HG03342 (cell line): ENCODE results near the gene BNIP5.

ENCODE experiments used
- ATAC-seq: cut with Tn5 transposase; IDR thresholded peaks from one replicate; pipeline ENCODE4 v1.9.1; 2021; ENCODE audit warnings: mild to moderate bottlenecking, moderate library complexity; ENCODE audit not compliant: unreplicated experiment

BNIP5 gene, protein sequence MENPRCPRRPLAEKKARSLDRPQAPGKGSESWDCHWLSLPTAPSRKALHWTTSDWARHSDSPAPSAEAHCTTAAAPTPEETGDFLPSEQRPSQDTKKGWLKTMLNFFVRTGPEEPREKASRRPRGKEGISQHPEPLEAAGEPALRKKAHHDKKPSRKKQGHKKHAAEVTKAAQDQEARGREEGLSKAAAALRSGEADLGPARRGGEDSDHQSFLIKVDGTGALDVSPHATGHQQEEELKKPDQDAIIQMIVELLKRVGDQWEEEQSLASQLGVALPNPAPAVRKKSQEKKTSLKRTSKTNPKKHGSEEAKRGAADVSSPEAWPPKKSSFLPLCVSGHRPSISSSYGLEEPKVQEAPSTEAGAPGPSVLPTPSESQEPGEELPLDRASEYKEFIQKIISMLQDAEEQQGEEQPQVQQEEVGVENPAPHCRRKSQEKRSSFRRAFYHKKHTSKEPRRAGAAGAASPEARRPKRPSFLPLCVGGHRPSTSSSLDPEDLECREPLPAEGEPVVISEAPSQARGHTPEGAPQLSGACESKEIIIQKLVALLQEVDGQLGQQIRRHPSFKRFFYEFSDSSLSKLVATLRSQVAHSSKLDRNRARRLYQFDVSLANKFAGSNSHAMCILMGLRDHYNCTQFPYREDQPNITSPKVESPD

DNA sequence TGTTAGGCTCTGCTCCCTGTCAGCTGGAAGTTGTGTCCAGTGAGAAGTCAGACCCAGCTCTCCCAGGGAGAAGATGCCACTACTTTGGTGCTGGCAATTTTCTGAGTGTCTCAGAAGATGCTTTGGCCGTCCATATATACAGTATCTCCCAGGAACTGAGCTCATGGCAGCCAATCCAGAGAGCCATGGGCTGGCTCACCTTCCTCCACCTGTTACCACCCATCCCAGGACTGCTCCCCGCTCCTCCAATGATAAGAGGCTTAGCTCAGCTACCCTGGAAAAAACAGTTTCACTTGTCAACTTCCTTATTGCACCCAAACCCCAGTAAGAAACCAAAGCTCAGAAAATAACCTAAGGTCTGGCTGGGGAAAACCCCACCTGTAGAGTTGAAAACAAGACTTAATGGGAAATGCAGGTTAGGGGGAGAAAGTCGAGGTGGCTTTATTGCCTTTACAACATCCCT, at the start of gene BNIP5:
BNIP5 (minus strand) TSS at position 110 of the 463 bp plus-strand sequence. CDS start 6,198 bp downstream, outside the sequence.
- ATAC-seq = no peak

DNA sequence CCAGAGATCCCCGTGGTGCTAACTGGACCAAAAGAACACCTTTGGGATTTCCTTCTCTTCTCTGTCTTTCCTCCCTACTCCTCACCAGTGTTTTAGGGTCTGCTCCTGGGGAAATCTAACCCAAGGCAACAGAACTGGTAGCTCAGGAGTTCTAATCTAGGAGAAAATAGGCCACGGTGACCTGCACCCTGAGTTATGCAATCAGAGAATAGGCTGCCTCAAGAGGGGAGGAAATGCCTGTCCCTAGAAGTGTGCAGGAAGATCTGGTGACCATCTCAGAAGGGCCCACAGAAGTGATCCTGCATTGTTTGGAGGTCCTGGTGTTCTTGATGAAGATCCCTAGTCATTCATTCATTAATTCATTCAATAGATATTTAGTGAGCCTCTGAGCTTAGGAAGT, 47.4 kb upstream of the BNIP5 start:
- no peak for ATAC-seq

DNA sequence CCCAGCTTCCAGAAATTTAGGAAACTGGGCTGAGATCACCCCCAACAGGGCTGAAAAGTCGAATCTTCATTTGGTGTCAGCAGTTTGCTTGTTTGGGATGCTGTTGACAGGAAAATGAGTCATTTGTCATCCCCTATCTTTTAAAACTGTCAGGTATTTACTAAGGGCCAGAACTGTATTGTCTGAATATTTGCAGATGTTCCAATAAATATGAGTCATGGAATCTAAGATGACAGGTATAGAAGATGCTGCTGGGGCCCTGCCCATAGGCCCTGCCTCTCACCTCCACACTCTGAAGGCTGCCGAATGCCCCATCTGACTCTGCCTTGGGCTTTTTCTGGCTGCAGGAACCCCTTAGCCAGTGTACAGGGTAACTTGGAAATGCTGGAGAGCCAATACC, 46.9 kb upstream of the BNIP5 start:
- no peak for ATAC-seq

DNA sequence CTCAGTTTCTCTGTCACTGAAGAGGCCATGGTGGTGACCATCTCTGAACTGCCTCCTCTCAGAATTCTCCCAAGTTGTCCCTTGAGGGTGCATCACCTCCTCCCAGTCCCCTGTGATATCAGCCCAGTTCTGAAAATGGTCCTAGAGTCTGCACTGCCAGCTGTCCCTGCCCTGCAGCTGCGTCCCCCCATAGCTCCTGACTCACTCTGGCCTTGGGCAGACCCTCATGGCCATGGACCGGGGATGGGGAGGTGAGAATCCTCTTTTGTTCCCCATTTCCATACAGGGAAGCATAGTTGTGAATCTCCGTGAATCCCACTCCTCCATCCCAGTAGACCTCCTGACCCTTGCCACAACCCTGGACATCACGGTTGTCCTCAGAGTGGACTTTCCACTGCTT, 46.3 kb upstream of the BNIP5 start:
- no peak for ATAC-seq

DNA sequence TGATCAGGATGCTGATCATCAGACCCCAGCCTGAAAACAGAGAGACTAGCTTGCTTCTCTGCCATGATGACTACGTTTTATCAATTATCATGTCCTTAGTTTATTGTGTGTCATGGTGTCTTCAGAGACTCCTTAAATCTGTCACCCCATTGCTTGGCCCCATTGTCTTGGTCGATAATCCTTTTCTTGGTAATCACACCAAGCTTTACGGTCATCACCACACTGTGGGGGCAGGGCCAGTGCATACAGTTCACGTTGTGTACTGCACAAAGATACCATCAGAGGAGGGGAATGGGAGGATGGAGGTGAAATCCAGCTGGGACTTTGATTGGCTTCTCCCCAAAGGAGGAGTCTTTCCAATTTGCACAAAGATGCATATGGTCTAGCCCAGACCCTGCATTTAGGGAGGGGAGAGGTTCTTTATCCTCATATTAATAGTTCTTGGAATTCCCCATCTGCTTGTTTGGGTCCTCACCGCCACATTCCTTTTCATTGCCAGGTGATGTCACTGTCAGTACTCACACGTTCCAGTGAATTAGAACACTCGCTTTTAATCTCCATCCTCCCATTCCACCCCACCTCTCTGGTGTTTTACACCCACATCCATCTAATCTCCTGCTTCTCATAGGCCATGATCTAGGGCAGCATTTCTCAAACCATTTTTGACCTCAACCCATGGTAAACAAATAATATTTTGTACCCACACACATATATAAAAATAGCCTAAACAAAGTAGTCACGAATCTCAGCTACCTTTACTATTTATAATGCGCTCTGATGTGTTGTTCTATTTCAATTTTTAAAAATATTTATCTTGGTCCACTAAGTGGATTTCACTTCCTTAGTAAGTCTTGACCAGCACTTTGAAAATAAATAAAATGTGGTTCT, 45.1 kb upstream of the BNIP5 start:
- no peak for ATAC-seq

DNA sequence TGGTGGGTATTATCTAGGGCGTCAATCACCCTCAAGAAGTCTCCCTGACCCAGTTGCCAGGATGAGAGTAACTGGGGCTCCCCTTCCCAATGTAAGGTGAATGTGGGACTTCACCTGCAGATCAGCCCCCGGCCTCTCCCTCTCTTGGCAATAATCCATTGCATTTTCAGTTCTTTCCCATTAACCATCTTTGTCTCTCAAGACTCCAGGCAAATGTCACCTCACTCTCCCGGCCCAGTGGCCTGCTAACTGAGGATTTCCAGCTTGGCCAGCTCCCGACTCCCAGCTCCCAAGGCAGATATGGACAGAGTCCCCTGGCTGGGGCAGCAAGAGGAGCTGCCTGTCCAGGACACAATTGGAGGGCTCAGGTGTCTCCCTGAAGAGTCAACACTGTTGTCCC, 43.5 kb upstream of the BNIP5 start:
- ATAC-seq = no peak

DNA sequence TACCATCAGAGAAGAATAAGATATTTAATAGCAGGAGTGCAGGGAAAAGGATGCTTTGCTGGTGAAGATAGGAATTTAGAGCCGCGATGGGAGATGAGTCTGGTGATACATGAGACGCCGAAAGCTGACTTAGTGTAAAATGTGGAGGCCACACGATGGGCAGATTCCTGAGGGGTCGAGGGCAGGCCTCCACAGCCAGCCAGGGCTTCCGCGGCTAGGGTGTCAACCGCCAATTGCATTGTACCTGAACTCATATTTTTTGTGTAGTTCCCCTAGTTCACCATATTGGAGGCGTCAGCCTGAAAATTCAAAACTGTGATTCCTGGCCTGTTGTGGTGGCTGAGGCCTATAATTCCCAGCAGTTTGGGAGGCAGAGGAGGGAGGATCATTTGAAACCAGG, 42.2 kb upstream of the BNIP5 start:
- ATAC-seq = no peak

DNA sequence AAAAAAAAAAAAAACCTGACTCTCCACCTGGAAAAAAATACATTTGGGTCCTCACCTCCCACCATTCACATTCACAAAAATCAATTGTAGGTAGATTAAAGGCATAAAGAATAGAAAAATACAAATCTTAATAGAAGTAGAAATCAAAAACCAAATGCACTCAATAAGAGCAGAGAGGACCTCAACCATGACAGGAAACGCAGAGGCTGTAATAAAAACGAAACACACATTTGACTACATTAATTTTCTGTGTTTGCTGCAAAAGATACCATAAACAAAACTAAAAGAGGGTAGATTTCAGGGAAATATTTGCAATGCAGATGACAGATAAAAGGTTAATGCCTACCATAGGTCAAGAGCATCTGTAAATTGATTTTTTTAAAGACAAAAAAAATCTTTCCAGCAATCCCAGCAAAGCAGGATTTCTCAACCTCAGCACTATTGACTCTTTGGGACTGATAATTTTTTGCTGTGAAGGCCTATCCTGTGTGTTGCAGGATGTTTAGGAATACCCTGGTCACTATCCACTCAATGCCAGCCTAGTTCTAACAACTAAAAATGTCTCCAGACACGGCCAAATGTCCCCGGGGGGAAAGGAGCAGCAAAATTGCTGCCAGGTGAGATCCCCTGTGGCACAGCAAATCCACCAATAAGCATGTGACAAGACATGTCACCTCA, 41.7 kb upstream of the BNIP5 start:
- no peak for ATAC-seq

DNA sequence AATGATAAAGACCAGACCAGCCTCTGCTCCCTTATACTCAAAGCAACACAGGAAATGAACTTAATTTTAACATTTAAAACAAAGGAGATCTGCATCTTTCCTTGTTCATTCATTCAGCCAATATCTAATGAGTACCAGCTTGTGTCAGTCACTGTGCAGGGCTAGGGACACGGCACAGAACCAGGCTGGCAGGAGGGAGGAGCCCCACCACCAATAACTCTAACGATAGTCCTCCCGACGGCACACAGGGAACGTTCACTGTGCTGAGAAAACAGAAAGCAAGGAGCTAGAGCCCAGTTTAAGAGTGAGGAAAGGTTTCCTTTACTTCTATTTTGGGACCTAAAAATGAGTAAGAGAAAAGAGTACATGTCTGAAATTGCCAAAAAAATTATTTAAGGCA, 40.9 kb upstream of the BNIP5 start:
- ATAC-seq = no peak

DNA sequence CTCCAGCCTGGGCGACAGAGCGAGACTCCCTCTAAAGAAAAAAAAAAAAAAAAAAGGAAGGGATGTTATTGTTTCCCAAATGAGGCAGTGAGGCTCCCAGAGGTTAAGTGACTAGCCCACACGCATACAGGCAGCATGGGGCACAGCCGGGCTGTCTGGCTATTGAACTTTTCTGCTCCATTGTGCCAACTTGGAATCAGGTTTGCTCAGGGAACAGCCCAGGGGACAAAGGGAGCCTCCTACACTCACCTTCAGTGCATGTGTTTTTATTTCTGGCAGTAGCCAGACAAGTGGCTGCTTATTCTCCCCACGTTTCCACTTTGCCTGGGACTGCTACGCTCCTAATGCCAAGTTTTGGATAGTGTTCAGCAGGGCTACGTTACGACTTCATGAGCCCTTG, 40.1 kb upstream of the BNIP5 start:
- ATAC-seq = no peak

DNA sequence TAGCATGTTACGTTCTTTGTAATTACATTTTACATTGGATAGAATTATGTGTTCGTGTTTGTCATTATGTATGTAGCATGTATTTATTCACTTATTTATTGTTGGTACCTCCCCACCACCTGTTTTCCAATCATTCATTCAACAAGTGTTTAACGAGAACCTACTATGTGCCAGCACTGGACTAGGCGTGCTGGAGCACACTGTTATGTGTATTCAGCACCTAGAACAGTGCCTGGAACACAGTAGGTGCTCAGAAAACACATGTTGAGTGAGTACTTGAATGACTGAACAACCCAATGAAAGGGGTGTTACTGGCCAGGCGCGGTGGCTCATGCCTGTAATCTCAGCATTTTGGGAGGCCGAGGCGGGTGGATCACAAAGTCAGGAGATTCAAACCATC, 39.5 kb upstream of the BNIP5 start:
- no peak for ATAC-seq

DNA sequence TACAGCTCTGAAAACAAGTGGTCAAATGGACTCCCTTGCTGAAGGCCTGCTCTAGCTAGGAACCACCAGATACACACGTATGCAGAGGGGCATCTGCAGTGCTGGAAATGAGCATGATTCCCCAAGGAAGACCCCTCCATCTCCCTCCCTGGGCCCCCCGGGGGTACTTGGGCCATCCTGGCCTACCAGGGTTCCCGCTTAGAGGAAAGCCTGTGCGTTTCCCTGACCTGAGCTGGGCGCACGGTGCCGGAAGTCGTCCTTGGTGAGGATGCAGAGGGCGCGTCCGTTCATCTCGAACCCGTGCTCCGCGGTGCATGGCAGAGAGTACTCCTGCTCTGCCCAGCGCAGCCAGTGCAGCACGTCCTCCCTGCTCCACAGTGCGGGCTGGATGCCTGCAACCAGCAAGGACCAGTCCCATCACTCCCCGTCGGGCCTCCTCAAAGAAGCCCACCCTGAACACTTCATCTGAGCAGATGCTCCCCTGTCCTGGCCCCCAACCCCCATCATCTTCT, 39.0 kb upstream of the BNIP5 start:
- ATAC-seq = no peak

DNA sequence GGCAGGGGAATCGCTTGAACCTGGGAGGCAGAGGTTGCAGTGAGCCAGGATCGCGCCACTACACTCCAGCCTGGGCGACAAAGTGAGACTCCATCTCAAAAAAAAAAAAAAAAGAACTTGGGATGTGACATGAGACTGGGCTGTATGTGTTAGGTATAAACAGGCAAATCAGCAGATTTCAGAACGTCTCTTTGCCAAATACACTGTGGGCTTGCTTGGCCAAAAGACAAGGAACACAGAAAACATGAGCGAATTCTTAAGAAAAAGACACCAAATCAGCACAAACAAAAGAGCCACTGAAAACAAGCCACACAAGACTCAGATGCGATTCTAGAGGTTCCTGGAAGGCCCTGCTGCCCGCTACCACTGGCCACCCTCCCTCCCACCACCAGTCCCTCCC, 38.3 kb upstream of the BNIP5 start:
- no peak for ATAC-seq

DNA sequence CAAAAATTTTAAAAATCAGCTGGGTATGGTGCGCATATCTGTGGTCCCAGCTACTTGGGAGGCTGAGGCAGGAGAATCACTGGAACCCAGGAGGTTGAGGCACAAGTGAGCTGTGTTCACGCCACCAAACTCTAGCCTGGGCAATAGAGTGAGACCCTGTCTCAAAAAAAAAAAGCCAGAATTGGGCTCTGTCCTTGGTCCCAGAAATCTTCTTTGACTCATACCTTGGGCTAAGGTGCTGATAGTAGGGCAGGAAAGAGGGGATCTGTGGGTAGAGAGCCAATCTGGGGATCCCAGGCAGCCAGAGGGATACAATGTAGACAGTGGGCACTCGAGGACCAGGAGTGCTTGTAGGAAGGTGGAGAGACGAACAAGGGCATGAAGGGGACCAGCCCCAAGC, 37.5 kb upstream of the BNIP5 start:
- ATAC-seq = no peak

DNA sequence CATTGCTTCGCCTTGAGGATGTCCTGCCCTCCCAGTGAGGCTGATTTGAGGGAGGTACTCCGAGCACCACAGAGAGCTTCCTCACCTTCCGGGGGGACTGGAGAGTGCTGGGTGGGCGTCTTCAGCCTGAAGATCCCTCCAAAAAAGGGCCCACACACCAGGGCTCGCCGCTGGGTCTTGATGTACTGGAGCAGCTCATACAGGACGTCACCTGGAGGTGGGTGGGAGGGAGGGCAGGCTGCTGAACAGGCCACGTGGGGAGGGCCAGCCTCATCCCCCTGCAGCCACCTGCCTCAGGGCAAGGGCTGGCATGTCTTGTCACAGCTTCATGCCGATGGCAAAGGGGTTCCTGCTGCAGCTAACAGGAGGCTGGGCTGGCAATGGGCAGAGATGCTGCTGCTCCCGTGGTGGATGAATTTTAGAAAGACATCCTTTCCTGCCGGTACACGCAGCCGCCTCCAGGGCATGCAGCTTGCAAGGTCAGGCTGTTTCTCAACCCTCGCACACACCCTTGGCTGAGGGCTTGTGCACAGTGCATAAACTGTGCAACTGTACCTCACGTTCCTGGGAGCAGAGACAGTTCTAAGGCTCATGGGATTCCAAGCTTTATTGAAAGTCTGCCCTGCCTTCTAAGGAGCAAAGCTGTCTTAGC, 36.8 kb upstream of the BNIP5 start:
- no peak for ATAC-seq

DNA sequence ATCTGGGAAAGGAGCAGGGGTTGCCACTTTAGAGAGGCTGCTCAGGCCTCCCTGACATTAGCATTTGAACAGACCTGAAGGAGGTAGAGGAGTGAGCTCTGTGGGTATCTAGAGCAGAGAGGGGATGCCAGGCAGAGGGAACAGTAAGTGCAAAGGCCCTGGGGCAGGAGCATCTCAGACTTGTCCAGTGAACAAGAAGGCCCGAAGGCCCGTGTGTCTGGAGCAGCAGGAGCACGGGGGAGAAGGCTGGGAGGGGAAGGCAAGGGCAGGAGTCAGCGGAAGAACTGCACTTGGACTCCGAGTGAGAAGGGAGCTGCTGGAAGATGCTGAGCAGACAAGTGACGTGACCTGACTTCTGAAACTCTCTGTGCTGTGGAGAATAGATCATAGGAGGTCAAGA, 35.4 kb upstream of the BNIP5 start:
- ATAC-seq = no peak

DNA sequence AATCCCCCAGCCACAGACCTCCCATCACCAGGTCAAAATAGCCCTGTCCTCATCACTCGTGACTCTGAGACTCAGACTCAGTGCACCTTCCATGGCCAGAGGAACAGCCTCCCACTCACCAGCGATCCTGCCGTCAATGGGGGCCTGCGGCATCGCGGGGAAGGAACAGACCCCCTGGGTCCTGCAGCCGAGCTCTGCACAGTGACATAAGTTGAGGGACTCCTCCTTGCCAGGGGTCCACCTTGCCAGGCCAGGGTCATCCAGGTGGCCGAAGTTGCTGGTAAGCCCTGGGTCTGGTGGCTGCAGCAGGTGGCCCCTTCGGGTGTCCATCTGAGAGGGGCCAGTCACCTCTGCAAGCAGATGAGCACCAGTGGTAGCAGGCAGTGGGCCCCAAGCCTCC, 34.5 kb upstream of the BNIP5 start:
- ATAC-seq = no peak

DNA sequence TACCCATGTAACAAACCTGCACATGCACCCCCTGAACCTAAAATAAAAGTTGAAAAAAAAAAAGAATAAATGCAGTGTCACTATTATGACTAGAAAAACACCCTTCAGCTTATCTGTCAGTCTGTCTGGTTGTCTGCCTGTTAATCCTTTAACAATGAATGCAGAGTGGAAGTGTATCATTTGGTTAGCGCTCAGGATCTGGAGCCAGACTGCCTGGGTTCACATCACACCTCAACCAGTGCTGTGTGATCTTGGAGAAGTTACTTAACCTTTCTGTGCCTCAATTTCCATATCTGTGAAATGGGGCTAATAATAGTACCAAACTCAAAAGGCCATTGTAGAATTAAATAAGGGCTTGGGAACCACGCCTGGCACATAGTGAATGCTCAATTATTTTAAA, 34.0 kb upstream of the BNIP5 start:
- ATAC-seq = no peak

DNA sequence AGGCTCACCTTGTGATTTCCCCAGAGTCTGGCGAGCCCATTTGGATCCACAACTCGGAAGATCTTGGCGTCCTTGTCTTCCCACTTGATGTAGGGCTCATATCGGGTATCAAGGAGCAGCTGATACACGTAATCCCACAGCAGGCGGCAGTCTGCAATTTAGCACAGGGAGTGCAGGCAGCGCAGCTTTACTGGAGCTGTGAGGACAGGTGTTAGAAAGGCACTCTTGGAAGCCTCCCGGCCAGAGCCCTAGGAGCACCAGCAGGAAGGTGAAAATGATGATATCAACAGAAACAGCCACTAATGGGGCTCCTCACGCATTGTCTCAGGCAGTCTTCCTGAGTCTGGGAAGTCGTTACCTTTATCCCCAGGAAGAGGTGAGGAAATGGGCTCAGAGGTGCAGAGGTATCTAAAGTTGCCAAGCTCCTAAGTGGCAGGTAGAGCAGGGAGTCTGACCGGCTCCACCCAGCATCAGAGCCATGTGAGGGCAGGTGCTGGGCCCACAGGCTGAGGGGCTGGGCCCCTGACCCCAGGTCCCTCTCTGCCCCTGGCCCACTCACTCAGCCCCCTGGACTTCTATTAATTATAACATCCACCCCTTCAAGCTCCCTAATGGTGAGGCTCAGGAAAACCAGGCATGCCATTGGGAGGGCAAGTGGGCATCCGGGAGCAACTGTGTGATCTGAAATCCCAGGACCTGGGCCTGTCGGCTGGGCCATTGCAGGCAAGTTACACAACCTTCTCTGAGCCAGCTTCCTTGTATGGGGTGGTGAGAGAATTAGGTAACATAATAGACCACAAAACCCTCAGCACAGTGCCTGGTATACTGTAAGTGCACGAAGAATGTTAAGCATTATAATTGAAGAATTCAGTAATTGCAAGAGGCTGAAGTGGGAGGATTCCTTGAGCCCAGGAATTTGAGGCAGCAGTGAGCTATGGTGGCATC, 32.5 kb upstream of the BNIP5 start:
- no peak for ATAC-seq
